Measurements from ENCODE around the gene VGLL4. TPM values are rescaled to one million over a fixed set of nuclear protein-coding genes. Genes with fewer than 3 reads are reported as not detected.

Gene VGLL4
- total RNA-seq, 4 donors from 2014 or later, result 41.3 to 54.7 (median 49.5) TPM

DNA sequence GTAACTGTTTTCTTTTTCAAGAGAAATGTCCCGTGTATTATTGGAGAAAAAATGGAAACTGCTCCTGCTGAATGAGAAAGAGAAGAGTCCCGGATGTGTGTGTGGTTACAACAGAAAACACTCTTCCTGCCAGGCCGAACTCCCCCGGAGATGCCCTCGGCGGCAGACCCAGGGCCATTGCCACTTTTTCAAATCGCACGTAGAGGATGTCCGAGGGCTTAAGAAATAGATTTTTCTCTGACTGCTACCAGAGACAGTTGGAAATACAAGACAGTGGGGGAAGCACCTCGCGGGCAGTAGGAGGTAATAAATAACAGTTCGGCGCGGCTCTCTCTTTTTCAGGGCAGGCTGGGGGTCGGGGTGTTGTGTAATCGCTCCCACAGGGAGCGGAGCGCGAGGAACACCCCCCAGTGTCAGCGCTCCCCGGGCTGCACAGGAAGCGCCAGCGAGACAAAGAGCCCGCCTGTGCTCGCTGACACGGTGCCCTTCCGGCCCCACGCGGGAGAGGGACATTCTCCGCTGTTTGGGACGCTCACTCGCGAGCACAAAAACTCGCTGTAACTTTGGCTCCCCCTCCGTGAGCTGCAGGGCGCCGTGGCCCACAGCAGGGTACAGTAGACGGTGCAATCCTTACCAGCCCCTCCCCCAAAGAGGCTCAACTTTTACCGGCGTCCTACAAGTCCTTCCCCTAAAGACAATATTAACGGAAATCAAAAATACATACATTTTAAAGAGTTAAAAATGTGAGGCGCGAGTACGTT lies 1.1 kb downstream of the VGLL4 start:
- TF ChIP-seq, protein P1, sequence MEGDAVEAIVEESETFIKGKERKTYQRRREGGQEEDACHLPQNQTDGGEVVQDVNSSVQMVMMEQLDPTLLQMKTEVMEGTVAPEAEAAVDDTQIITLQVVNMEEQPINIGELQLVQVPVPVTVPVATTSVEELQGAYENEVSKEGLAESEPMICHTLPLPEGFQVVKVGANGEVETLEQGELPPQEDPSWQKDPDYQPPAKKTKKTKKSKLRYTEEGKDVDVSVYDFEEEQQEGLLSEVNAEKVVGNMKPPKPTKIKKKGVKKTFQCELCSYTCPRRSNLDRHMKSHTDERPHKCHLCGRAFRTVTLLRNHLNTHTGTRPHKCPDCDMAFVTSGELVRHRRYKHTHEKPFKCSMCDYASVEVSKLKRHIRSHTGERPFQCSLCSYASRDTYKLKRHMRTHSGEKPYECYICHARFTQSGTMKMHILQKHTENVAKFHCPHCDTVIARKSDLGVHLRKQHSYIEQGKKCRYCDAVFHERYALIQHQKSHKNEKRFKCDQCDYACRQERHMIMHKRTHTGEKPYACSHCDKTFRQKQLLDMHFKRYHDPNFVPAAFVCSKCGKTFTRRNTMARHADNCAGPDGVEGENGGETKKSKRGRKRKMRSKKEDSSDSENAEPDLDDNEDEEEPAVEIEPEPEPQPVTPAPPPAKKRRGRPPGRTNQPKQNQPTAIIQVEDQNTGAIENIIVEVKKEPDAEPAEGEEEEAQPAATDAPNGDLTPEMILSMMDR (IDR thresholded peaks at IDR 0.05), result no peak
- ATAC-seq (ENCODE audit: low FRiP score) (peak; percentile 73), DNase-seq (ENCODE audit: low spot score) (peak; percentile 48)

DNA sequence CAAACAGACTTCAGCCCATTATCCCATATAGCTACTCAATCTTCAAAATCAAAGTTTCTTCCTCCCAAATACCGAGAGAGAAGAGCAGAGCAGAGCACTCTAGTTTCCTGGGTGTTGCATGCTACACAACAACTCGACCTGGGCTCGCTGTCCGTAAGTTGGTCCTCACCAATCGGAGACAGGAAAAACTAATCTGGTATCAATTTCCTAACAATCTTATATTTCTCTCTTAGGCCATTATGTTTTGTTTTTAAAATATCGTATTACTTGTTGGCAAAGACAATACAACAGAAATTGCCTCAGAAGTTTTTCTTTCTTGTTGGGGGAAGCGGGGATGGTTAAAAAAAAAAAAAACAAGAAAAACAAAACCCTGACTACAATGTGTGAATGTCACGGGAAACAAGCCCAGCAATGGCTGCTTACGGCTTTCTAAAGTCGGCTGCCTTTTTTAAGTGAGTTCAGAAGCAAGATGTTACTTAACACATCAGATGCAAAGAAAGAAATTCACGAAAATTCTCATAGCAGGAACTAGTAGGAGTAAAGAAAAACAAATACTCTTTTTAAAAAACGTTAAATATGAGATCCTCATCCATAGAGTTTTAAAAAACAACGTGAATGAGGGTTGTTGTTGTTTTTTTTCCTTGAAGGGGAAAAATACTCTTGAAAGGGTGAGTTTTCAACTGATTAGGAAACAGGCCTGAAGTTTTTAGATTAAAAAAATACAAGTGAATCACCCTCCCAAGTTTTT lies 1.9 kb downstream of the VGLL4 start:
- ATAC-seq (ENCODE audit: low FRiP score), result no peak

DNA sequence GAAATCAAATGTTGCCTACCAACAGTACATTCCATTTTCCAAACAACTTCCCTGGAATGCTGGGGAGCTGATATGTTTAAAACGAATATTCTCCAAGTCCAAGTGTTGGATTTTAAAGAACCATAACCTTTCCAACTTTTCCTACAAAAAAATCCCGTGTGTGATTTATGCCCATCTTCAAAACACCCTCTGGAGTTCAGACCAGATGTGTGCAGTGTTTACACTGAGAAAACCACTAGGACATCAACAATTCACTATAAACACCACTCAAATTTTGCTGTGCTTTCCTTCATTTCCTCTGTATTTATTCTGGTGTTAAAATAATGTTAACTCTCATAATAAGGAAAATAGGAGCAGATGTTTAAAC lies 2.4 kb downstream of the VGLL4 start:
- ATAC-seq (ENCODE audit: low FRiP score), result no peak
- no peak for DNase-seq (ENCODE audit: low spot score)
- TF ChIP-seq, protein P1 (IDR thresholded peaks at IDR 0.05), result no peak

More for the DNA sequence above, 1.9 kb downstream of the VGLL4 start:
- TF ChIP-seq, protein P1 (IDR thresholded peaks at IDR 0.05), result no peak
- DNase-seq (ENCODE audit: low spot score), result no peak

DNA sequence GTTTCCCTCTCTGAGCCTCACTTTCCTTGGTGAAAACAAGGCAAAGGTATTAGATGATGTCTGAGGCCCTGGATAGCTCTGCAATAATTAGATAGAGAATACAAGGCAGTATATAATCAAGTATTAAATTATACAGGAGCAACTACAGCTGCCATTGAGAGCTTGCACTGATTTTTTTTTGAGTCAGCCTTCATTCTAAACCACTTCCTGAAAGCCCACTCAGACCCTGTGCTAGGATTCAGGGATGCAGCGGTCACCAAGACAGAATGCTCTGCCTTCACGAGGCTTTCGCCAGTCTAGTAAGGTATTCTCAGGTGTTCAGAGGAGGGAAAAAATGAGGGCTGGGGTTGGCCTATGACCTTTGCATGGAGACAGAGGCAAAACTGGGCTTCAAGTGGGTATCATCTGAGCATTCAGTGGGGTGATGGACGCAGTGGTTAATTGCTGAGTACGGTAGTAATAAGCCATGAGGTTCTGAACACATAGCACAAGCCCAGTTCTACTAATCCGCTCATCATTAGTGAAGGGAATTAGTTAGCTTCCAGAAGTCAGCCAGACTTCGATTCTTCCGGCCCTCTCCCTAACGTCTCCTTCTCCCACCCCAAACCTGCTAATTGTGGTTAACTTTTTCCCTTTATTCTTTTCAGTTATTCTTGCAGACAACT lies 3.6 kb downstream of the VGLL4 start:
- no peak for ATAC-seq (ENCODE audit: low FRiP score)
- TF ChIP-seq, protein P1 (IDR thresholded peaks at IDR 0.05), result no peak

DNA sequence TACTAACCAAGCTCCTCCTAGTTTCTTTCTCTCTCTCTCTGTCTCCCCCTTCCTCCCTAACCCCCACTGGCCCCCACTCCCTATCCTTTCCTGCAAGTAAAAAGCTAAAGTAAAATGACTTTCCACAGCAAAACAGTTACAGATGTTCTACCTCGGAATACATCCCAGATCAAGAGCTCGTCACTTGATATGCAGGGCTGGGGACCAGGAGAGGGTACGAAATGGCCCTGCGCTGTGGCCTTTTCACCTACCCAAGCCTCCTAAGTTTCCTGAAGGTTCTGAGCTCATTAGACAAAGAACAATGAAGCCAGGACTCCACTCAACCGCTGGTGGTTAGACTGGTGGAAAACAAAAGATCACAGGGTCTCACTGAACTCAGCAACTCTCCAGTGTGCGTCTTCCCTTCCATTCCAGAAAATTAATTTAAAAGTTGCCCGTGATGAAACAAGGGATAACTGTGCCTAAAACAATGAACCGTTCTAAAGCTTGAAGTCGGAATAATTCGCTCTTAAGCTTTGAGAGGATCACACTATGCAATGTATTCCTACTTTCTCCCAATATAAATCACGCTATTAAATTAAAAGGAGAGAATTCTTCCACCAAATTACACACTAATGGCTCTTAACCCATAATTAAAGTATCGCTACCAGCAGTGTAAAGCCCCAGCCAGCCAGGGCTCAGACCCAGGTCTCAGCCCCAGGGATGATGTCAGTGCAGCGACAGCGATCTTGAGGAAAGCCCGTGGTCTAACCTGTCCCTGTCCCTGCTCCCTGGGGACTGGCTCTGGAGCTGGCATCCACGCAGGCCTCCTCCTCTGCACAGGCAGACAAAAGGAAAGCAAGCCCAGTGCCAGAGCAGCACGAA lies 5.0 kb downstream of the VGLL4 start:
- ATAC-seq (ENCODE audit: low FRiP score), result no peak
- TF ChIP-seq, protein P1 (IDR thresholded peaks at IDR 0.05), result no peak
- DNase-seq (ENCODE audit: low spot score), result no peak

More for the DNA sequence above, 3.6 kb downstream of the VGLL4 start:
- no peak for DNase-seq (ENCODE audit: low spot score)

DNA sequence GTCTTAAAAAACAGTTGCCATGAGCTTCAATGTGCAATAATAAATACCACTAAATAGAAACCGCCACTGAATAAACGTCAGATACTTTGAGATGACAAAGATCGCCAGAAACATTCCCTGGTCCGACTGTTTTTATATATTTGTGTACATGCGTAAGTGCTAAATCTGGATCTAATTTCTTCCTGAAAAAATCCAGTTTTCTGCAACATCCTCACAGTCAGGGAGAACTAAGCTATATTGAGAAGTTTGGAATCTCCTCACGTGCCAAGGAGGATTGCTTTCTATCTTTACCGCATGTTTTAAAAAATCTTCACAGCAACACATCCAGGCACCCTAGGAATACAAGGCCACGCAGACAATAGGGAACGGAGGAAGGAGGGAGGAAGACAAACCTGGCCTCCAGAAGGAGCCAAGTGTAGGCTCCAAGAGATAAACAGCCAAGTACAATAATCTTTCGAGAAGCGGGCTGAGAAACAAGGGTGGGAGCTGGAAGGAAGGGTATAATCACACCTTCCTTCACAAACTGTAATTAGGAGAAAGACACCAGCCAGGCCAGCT lies 5.7 kb downstream of the VGLL4 start:
- no peak for DNase-seq (ENCODE audit: low spot score)
- ATAC-seq (ENCODE audit: low FRiP score), result no peak
- TF ChIP-seq, protein P1 (IDR thresholded peaks at IDR 0.05), result no peak

All from omental fat pad (tissue), 4 donors.